ENCODE results near the gene ZNF581.

ZNF581 gene

GRCh38 chr19:55669418-55670279, 26.2 kb downstream of the ZNF581 start:
- H3K4me3 ChIP-seq (ENCODE audit: low read depth, low read length): no peak overlapping the region
- in situ Hi-C loops (cut with HindIII; ENCODE audit: low sequenced_read_pairs): no loop called here
- DNase-seq (ENCODE audit: low read depth, low spot score): no peak
- TF ChIP-seq CTCF (IDR thresholded peaks at IDR 0.05; ENCODE audit: low read depth, low read length): no peak

GRCh38 chr19:55670280-55671053, 27.0 kb downstream of the ZNF581 start:
- in situ Hi-C loops (cut with HindIII; ENCODE audit: low sequenced_read_pairs): no loop called here
- no peak for DNase-seq (ENCODE audit: low read depth, low spot score)
- H3K4me3 ChIP-seq (ENCODE audit: low read depth, low read length): no peak overlapping the region
- no peak for TF ChIP-seq CTCF (IDR thresholded peaks at IDR 0.05; ENCODE audit: low read depth, low read length)

GRCh38 chr19:55671054-55671378, 27.6 kb downstream of the ZNF581 start:
- no peak for DNase-seq (ENCODE audit: low read depth, low spot score)
- no peak for TF ChIP-seq CTCF (IDR thresholded peaks at IDR 0.05; ENCODE audit: low read depth, low read length)
- no peak overlapping the region for H3K4me3 ChIP-seq (ENCODE audit: low read depth, low read length)
- in situ Hi-C loops (cut with HindIII; ENCODE audit: low sequenced_read_pairs): no loop called here

GRCh38 chr19:55672418-55672817, 29.0 kb downstream of the ZNF581 start:
- no peak overlapping the region for H3K4me3 ChIP-seq (ENCODE audit: low read depth, low read length)
- no peak for TF ChIP-seq CTCF (IDR thresholded peaks at IDR 0.05; ENCODE audit: low read depth, low read length)
- no peak for DNase-seq (ENCODE audit: low read depth, low spot score)
- in situ Hi-C loops (cut with HindIII; ENCODE audit: low sequenced_read_pairs): no loop called here

GRCh38 chr19:55673465-55673864, 30.0 kb downstream of the ZNF581 start:
- DNase-seq (ENCODE audit: low read depth, low spot score): no peak
- H3K4me3 ChIP-seq (ENCODE audit: low read depth, low read length): no peak overlapping the region
- in situ Hi-C loops (cut with HindIII; ENCODE audit: low sequenced_read_pairs): no loop called here
- no peak for TF ChIP-seq CTCF (IDR thresholded peaks at IDR 0.05; ENCODE audit: low read depth, low read length)

- no peak overlapping the region for H3K4me3 ChIP-seq (ENCODE audit: low read depth, low read length)
- no peak for TF ChIP-seq CTCF (IDR thresholded peaks at IDR 0.05; ENCODE audit: low read depth, low read length)
- in situ Hi-C loops (cut with HindIII; ENCODE audit: low sequenced_read_pairs): no loop called here
- DNase-seq (ENCODE audit: low read depth, low spot score): no peak
These were observed 30.4 kb downstream of the ZNF581 start for GRCh38 chr19:55673889-55674288.
